SIG-M5 (cell line): ENCODE results near the gene GRIN2A.

Source experiments
- DNase-seq: peaks from one replicate; lab custom pipeline; 2025; lab: John Stamatoyannopoulos, UW

Gene GRIN2A

DNA sequence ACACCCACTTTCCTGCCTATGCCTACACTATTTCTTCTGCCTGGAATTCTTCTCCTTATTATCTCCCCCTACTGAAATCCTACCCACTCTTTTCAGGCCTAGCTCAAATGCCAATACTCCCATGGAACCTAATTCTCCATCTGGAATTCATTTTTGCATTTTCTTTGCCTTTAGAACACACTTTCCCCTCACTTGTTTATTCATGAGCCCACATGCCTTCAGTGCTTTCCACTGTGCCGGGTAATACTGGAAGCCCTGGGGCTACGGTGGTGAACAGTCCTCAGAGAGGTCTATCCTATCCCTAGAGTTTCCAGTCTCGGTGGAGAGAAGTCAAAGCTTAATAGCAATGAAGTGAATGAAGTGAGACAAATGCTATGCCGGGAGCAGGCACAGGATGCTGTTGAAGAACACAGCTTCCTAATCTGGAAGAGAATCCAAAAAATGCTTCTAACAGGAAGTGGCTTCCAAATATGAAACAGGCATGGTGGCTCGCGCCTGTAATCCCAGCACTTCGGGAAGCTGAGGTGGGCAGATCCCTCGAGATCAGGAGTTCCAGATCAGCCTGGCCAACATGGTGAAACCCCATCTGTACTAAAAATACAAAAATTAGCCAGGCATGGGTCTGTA lies 322.4 kb downstream of the GRIN2A start:
- no peak for DNase-seq

DNA sequence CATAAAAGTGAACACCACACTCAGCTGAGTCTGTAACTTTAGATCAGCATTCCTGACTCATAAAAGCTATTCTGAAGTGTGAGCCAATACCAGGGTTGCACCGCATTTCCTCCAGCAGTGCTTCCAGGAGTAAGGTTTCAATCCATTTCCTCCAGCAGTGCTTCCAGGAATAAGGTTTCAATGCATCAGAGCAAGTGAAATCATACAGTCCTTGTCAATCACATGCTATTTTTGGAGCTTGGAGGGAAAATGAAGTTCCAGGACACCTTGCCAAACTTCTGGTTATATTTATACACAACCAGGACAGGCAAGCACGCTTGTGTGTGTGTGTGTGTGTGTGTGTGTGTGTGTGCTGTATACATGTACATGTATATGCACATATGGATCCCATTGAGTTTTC lies 327.6 kb downstream of the GRIN2A start:
- no peak for DNase-seq

DNA sequence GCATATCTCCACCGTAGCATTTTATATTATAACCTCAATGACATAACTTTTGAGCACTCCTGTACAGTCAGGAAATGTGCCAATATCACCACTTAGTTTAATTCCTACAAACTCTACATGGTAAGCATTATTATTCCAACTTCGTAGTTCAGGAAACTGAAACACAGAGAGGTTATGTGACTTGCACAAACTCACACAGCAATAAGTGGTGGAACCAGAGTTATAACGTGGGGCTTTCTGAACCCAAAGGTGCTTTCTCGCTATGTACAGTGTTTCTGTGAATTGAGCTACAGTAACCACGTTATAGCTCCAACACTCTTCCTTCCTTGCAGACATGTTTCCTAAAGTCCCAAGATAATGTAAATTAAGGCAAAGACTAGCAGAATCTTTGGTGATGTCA lies 330.2 kb downstream of the GRIN2A start:
- DNase-seq: no peak

- no peak for DNase-seq
These were observed 331.4 kb downstream of the GRIN2A start for GRCh38 chr16:9850817-9851216.

- no peak for DNase-seq
These were observed 332.5 kb downstream of the GRIN2A start for GRCh38 chr16:9849697-9850245.

GRCh38 chr16:9847146-9847545 lies 335.1 kb downstream of the GRIN2A start:
- no peak for DNase-seq

- DNase-seq: no peak
These were observed 335.7 kb downstream of the GRIN2A start for GRCh38 chr16:9846362-9847099.

GRCh38 chr16:9845661-9846361 lies 336.4 kb downstream of the GRIN2A start:
- no peak for DNase-seq

- no peak for DNase-seq
These were observed 337.9 kb downstream of the GRIN2A start for GRCh38 chr16:9844361-9844760.

GRCh38 chr16:9843424-9844018 lies 338.7 kb downstream of the GRIN2A start:
- no peak for DNase-seq

GRCh38 chr16:9840761-9841665 lies 341.2 kb downstream of the GRIN2A start:
- DNase-seq: no peak

DNA sequence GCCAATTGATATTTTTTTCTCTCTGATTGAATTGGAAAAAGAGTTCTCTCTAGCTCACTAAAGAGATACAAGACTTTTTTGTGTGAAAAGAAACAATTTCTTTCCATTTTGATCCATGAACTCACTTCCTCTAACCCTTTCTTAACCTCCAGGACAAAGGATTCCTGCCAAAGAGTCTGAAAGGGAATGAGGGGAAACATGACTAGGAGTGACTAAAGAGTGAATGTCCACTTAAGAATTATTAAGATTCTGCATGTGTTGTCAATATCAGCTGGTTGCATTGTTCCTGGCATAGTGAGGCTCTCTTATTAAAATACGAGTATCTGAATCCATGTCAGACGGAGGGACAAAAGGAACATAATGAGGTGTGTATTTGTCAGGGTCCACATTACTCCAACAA lies 344.7 kb downstream of the GRIN2A start:
- DNase-seq: no peak

DNA sequence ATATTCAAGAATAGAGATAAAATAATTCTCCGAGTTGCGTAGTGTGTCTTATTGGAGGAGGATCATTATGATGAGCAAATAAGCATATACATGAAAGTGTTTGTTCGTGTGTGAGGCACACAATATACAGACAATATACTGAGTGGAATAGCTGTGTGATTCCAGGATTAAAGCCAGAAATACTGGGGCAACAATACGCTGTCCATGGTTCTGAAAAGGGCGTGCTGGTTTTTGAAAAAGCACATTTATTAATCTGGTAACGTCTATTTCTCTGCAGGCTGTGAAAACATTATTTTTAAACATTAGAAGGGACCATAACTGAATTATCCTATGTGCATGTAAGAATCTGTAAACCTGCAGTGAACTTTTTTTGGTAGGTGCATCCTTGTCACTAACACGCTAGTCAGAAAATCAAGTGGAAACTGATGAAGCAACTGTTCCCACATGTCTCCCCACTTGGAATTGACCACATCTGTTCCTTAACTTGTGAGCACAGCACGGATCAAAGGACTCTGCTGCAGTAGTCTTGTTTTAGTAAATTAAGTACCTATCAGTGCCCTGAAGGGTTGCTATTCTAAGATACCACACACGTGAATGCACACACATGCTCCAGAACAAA lies 346.0 kb downstream of the GRIN2A start:
- DNase-seq: no peak

- no peak for DNase-seq
These were observed 355.0 kb downstream of the GRIN2A start for GRCh38 chr16:9827062-9827752.

DNA sequence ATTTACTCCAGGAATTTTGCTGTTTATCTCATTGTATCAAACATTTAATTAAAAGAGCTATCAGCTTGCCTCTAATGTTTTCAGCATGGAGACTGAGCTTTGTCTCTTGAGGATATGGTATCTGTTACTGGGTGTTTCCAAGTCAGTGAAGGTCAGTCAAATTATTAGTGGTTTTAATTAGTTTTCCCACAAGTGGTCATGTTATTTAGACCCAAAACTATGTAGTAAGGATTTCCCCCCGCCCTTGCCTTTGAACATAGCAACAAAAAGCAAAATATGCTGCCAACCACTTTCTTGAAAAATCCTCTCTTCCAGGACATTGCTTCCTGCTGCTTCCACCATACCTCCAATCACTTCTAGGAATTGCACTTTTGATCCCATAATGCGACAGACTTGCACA lies 355.6 kb downstream of the GRIN2A start:
- no peak for DNase-seq

GRCh38 chr16:9824200-9825068 lies 357.8 kb downstream of the GRIN2A start:
- no peak for DNase-seq

DNA sequence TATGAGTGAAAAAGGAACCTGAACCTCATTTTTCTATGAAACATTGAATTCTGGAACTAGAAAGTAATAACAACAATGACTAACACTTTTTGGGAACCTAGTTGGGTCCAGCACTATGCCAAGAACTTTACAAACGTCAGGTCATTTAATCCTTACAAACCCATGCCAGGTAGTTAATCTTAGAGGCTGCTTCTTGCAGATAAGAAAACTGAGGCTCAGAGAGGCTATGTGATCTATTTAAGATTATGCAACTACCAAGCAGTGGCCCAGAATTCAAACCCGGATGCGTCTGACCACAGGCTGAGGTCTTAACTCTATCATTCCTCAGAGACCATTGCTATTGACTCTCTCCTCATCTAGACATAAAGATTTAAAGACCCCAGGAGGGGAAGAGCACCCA lies 358.7 kb downstream of the GRIN2A start:
- no peak for DNase-seq

DNA sequence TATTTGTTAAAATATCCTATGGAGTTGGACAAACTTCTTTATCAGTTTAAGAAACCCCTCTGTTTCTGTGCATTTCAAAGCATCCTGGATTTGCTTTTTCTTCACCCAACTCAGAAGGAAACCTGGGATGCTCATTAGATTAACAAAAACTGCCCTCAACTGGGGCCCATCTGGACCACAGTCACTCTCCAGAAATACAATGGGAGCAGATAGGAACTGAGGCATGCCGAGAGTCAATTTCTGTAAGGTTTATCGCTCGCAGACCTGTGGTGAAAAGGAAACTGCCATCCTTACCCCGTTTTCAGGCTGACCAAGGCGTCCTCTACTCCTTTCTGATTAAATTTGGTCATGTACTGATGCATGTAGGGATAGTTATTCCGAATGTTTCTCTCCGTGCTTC lies 360.3 kb downstream of the GRIN2A start:
- no peak for DNase-seq

DNA sequence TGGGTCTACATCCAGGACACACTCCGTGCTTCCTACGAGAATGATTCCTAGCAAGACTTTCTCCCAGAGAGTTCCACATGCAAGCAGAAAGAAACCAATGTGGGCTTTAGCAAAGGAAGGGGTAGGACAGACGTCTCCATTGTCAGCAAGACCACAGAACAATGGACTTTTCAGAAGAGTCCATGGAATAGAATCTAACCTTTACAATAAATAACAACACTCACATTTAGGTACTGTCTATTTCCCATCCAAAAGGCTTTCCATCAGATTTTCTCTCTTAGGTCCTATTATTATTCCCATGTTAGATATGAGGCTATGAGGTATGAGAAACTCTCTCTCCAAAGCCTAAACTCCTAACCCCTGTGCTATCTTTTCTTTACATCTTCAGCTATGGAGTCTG lies 360.9 kb downstream of the GRIN2A start:
- DNase-seq: no peak
